ENCODE results near the gene CPT1A.

DNA sequence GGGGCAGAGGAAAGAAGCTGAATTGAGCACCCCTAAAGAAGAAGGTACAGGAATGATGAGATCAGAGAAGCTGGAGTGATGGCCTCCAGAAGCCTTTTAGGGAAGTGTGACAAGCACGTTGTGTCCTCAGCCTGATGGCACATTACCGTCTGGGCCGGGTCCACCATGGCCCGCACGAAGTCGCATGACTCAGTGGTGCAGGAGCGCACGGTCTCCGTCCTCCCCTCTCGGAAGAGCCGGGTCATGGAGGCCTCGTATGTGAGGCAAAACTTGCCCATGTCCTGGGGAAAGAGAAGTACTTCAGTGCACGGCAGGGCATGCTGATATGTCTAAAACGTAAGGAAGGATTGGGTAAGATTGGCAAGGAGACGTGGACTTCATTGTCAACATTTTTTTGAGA, 79.2 kb downstream of the CPT1A start:
- TF ChIP-seq, protein P1, sequence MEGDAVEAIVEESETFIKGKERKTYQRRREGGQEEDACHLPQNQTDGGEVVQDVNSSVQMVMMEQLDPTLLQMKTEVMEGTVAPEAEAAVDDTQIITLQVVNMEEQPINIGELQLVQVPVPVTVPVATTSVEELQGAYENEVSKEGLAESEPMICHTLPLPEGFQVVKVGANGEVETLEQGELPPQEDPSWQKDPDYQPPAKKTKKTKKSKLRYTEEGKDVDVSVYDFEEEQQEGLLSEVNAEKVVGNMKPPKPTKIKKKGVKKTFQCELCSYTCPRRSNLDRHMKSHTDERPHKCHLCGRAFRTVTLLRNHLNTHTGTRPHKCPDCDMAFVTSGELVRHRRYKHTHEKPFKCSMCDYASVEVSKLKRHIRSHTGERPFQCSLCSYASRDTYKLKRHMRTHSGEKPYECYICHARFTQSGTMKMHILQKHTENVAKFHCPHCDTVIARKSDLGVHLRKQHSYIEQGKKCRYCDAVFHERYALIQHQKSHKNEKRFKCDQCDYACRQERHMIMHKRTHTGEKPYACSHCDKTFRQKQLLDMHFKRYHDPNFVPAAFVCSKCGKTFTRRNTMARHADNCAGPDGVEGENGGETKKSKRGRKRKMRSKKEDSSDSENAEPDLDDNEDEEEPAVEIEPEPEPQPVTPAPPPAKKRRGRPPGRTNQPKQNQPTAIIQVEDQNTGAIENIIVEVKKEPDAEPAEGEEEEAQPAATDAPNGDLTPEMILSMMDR (IDR thresholded peaks at IDR 0.05), result no peak
- TF ChIP-seq POLR2AphosphoS5 (IDR thresholded peaks at IDR 0.05), result no peak
